GM19099 (cell line): Measurements from ENCODE around the gene OR51I1.

ENCODE experiments used
- POLR2A ChIP-seq: IDR thresholded peaks from 3 replicates; pipeline ENCODE4 v1.6.1; 2011; ENCODE audit warnings: low read depth; ENCODE audit not compliant: insufficient read length; ENCODE audit errors: extremely low read depth

The OR51I1 gene

GRCh38 chr11:5405173-5405572 lies 36.1 kb downstream of the OR51I1 start:
- no peak for TF ChIP-seq POLR2A

GRCh38 chr11:5398936-5399335 lies 42.4 kb downstream of the OR51I1 start:
- no peak for TF ChIP-seq POLR2A

GRCh38 chr11:5394091-5394490 lies 47.2 kb downstream of the OR51I1 start:
- TF ChIP-seq POLR2A, result no peak
